Naive thymus-derived CD8-positive, alpha-beta T cell (primary cell): ENCODE data around the gene CPD. TPM values are rescaled to one million over a fixed set of nuclear protein-coding genes. Genes with fewer than 3 reads are reported as not detected.
"Not testable (repeated sequence)": the region's sequence is repeated elsewhere in the genome, so short reads cannot be mapped to it uniquely, and the experiment has no call there.

Experiments used
- ATAC-seq, 2 donors: fragments of 150-1000 bp; cut with Tn5 transposase in 1 of 2; sonication (Bioruptor Pico), chemical (Tn5 transposase) in 1 of 2; 1 replicate in 1 of 2; 2 replicates in 1 of 2; pipeline ENCODE4 v1.10.0; 2021; ENCODE audit warnings: mild to moderate bottlenecking in 2 of 2, moderate library complexity in 2 of 2
- POLR2A ChIA-PET: fragments of 350-600 bp; sonication (Branson Sonifier 250); formaldehyde crosslinking; loops from one replicate; lab custom pipeline; 2021; ENCODE audit warnings: antibody characterized with exemption; lab: Charles Lee
- DNase-seq, 10 donors: peaks; one replicate each; pipeline versions ENCODE4 v3.0.0 to v3.0.0-alpha.2; 2020 to 2022
- H3K27ac Mint-ChIP-seq, 10 donors: one replicate each; pipeline ENCODE4 v1.8.0; 2020 to 2022; ENCODE audit warnings: mild to moderate bottlenecking in 10 of 10, mixed read lengths in 10 of 10, moderate library complexity in 4 of 10, inconsistent platforms in 1 of 10
- H3K27me3 Mint-ChIP-seq, 5 donors: one replicate each; pipeline ENCODE4 v1.8.0; 2021 to 2022; ENCODE audit warnings: mixed read lengths in 5 of 5
- H3K36me3 Mint-ChIP-seq, 3 donors: one replicate each; pipeline ENCODE4 v1.8.0; 2020 to 2022; ENCODE audit warnings: mixed read lengths in 3 of 3, mild to moderate bottlenecking in 2 of 3, inconsistent platforms in 1 of 3
- H3K4me1 Mint-ChIP-seq, 4 donors: one replicate each; pipeline ENCODE4 v1.8.0; 2021 to 2022; ENCODE audit warnings: mixed read lengths in 4 of 4
- H3K4me3 Mint-ChIP-seq, 10 donors: one replicate each; pipeline ENCODE4 v1.8.0; 2020 to 2022; ENCODE audit warnings: mild to moderate bottlenecking in 10 of 10, mixed read lengths in 10 of 10, moderate library complexity in 6 of 10, inconsistent platforms in 1 of 10
- H3K9me3 Mint-ChIP-seq, 9 donors: one replicate each; pipeline ENCODE4 v1.8.0; 2020 to 2022; ENCODE audit warnings: mixed read lengths in 9 of 9, mild to moderate bottlenecking in 3 of 9, inconsistent platforms in 1 of 9, moderate library complexity in 1 of 9
- polyA plus RNA-seq, 3 donors: library from polyadenylated mRNA; unstranded; fragments of 300-500 nt; fragmentation: Illumina TruSeq; gene quantifications; one replicate each; pipeline ENCODE4 v1.2.3, GENCODE V29; 2021
- total RNA-seq, 8 experiments: library from RNA in 2 of 8; stranded (reverse) in 2 of 8; gene quantifications; one replicate each; pipeline ENCODE4 v1.2.3 and lab custom pipeline; 2021 to 2026

Gene CPD
- total and polyA plus RNA-seq, 5 experiments from 2014 or later: 7.6 to 27.7 (median 11.2) TPM

DNA sequence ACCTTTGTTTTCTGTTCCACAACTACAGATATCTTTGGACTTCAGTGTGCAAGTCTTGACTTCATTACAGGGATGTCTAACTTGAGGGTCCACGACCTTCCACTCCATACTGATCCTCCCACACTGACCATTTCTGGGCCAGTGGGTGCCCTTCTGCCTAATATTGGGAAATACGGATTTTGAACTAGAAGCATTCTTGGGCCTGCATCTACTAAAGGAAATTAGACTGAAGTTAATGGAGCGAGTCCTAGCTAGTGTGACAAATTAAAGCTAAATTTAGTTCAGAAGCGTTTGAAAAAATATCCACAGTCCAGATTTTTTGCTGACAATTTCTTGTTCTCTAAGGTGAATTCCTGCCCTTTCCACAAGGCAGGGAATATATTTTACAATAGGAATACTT, 34.9 kb upstream of the CPD start:
- no peak overlapping the region for H3K27ac Mint-ChIP-seq
- no peaks in the 10 kb centered on the region for H3K9me3 Mint-ChIP-seq
- H3K27me3 Mint-ChIP-seq: no peaks in the 10 kb centered on the region
- H3K4me1 Mint-ChIP-seq: peaks cover 1 to 8% (median 7%) of the 10 kb centered on the region in 4 donors
- no peak overlapping the region for H3K4me3 Mint-ChIP-seq
- POLR2A ChIA-PET: no interaction called here
- no peaks in the 10 kb centered on the region for H3K36me3 Mint-ChIP-seq
- no peak for DNase-seq
- no peak for ATAC-seq

DNA sequence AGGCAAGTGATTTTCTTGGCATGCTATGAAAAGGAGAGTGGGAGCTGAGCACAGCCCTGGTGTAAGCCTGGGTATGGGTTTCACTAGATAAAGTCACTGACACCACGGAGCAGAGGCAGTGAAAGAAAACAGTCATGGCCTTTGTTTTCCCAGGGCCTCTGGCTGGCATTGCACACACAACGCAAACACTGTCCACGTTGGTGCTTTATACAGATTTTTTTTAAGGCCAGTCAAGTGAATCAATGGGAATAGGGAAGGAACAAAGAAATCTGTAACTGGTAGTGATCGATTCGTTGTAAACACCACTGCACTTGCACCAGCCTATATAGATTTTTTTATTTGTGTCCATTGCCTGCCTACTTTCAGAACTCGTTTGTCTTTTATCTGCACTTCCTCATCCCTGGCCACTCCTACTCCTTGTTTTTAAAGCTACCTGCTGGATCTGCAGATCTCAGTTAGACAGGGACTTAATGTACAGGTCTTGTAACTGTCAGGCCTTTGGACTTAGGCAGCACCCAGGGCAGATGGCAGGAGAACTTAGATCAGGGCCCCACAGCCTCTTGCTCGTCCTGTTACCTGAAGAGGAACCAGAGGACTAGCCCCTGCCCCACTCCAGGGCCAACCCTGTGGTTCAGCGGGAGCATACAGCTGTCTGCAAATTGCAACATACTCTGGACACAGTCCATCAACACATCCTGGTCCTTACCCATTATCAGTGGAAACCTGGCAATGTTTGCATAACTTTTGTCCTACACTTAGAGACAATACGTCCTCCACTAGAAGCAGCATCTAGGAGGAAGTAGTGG, 34.2 kb upstream of the CPD start:
- Mint-ChIP-seq H3K36me3 (no peaks in the 10 kb centered on the region), H3K9me3 (no peaks in the 10 kb centered on the region), H3K4me3 (no peak overlapping the region), H3K4me1 (peaks cover 1 to 8% (median 7%) of the 10 kb centered on the region in 4 donors), H3K27ac (peak overlapping the region in 2 of 10 donors; percentile 51 to 56), H3K27me3 (peaks cover 0 to under 1% (median 0%) of the 10 kb centered on the region in 5 donors)
- no peak for DNase-seq
- no peak for ATAC-seq
- POLR2A ChIA-PET: no interaction called here

DNA sequence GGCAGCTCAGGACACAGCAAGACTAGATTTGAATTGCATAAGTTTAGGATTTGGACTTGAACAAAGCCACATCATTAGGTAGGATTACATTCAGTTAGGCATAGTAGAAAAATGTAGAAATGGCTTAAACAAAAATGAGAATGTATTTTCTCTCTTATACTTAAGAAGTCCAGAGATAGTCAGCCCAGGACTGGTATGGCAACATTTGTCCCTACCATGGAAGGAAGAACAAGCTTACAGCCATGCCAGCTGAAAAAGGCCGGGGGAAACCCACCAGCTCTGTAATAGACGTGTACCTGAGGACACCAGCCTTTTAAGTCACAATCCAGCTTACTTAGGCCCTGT, 33.7 kb upstream of the CPD start:
- H3K27ac Mint-ChIP-seq: peak overlapping the region in 1 of 10 donors; percentile 56
- H3K36me3 Mint-ChIP-seq: no peaks in the 10 kb centered on the region
- peaks cover 0 to 5% (median 3%) of the 10 kb centered on the region in 4 donors for H3K4me1 Mint-ChIP-seq
- peaks cover 0 to 2% (median 0%) of the 10 kb centered on the region in 5 donors for H3K27me3 Mint-ChIP-seq
- POLR2A ChIA-PET: interaction anchor here (0.9 kb wide), 1 partner anchor 34 kb away, joined by 3 read pairs; no protein-coding TSS in a partner anchor
- ATAC-seq (no peak), DNase-seq (no peak)
- H3K4me3 Mint-ChIP-seq: no peak overlapping the region
- H3K9me3 Mint-ChIP-seq: no peaks in the 10 kb centered on the region

DNA sequence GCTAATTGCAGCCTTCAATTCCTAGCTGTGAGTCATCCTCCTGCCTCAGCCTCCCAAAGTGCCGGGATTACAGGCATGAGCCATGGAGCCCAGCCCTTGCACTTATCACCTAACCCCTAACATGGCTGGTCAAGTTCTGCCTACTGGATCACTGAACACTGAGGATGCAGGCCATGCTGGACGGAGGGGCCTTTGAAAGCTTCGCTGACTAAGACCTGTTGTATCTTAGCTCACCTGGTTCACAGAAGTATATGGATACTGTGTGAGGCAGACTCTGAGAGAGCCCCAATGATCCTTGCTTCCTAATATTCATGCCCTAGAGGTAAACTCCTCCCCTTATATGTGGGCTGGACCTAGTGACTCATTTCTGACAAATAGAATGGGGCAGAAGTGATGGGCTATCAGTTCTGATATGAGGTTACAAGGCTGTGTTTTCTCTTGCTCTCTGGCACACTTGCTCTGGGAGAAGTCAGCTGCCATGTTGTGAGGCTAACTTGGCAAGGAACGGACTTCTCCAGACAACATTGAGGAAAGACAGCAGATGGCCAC, 33.1 kb upstream of the CPD start:
- no peaks in the 10 kb centered on the region for H3K9me3 Mint-ChIP-seq
- POLR2A ChIA-PET: interaction anchor here (0.9 kb wide), 1 partner anchor 34 kb away, joined by 3 read pairs; no protein-coding TSS in a partner anchor
- H3K4me3 Mint-ChIP-seq: no peak overlapping the region
- peaks cover 0 to 2% (median 0%) of the 10 kb centered on the region in 5 donors for H3K27me3 Mint-ChIP-seq
- H3K27ac Mint-ChIP-seq: no peak overlapping the region
- no peak for ATAC-seq
- DNase-seq: no peak
- H3K4me1 Mint-ChIP-seq: peaks cover 0 to 2% (median 0%) of the 10 kb centered on the region in 4 donors
- H3K36me3 Mint-ChIP-seq: no peaks in the 10 kb centered on the region

DNA sequence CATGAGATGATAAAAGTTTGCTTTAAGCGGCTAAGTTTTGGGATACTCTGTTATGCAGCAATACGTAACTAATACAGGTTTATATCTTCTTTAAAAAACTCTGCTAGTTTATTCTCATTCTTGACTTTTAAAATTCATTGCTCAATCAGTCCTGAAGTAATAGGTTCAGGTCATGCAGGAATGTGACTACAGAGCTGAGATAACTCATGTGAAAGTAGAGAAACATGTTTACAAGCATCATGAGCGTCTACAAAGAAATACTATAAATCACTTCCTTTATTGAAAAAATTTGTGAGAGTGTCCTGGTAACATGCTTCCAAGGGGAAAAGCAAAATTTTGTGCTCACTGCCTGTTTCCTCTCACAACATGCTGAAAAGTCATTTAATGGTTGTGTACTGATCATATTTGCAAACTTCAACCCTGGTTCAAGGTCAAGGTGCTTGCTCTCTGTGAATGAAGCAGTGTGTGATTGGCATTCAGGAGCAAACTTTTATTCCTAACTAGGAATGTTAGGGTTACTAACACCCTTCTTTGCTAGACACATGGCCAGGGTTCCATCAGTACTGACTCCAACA, 32.4 kb upstream of the CPD start:
- H3K27me3 Mint-ChIP-seq: peaks cover 0 to 2% (median 0%) of the 10 kb centered on the region in 5 donors
- ATAC-seq (no peak), DNase-seq (no peak)
- no peak overlapping the region for H3K4me3 Mint-ChIP-seq
- POLR2A ChIA-PET: no interaction called here
- H3K36me3 Mint-ChIP-seq: no peaks in the 10 kb centered on the region
- peaks cover 0 to 3% (median 0%) of the 10 kb centered on the region in 4 donors for H3K4me1 Mint-ChIP-seq
- H3K9me3 Mint-ChIP-seq: no peaks in the 10 kb centered on the region
- no peak overlapping the region for H3K27ac Mint-ChIP-seq

DNA sequence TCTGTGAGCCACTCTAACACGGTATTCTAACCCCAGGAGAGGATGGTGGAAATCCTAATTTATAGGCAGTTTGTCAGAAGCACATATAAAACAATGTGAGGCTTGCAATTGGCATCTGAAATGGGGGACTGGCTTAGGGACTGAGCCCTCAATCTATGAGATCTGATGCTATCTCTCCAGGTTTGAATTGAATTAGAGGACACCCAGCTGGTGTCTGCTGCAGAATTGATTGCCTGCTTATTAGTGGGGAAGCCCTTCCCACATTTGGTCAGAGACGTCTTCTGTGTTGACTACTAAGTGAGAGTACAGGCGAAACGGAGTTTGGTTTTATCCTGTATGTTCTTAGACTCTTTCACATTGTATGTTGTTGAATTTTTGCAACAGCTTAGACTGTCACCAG, 31.2 kb upstream of the CPD start:
- Mint-ChIP-seq H3K4me1 (peaks cover 0 to 4% (median 0%) of the 10 kb centered on the region in 4 donors), H3K9me3 (no peaks in the 10 kb centered on the region), H3K27me3 (peaks cover 0 to 2% (median 0%) of the 10 kb centered on the region in 5 donors), H3K27ac (no peak overlapping the region), H3K36me3 (no peaks in the 10 kb centered on the region), H3K4me3 (no peak overlapping the region)
- ATAC-seq (no peak), DNase-seq (no peak)
- POLR2A ChIA-PET: interaction anchor here (0.6 kb wide), 1 partner anchor 1976 kb away, joined by 3 read pairs; the partner anchor contains the start of gene SARM1

DNA sequence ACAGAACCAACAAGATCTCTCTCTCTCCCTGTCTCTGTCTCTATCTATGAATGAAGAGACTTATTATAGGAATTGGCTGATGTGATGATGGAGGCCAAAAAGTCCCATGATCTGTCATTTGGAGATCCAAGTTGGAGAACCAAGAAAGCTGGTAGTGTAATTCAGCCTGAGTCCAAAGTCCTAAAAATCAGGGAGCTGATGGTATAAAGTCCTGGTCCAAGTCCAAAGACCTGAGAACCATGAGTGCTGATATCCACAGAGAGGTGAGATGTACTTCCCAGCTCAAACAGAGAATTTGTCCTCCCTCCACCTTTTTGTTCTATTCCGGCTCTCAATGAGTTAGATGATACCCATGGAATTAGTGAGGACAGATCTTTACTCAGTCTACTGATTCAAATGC, 29.5 kb upstream of the CPD start:
- no peak overlapping the region for H3K27ac Mint-ChIP-seq
- POLR2A ChIA-PET: interaction anchor here (0.6 kb wide), 1 partner anchor 1604 kb away, joined by 4 read pairs; no protein-coding TSS in a partner anchor
- H3K4me3 Mint-ChIP-seq: no peak overlapping the region
- no peak for DNase-seq
- no peaks in the 10 kb centered on the region for H3K9me3 Mint-ChIP-seq
- peaks cover 0 to 4% (median 0%) of the 10 kb centered on the region in 4 donors for H3K4me1 Mint-ChIP-seq
- no peaks in the 10 kb centered on the region for H3K36me3 Mint-ChIP-seq
- no peak for ATAC-seq
- peaks cover 0 to 2% (median 0%) of the 10 kb centered on the region in 5 donors for H3K27me3 Mint-ChIP-seq

DNA sequence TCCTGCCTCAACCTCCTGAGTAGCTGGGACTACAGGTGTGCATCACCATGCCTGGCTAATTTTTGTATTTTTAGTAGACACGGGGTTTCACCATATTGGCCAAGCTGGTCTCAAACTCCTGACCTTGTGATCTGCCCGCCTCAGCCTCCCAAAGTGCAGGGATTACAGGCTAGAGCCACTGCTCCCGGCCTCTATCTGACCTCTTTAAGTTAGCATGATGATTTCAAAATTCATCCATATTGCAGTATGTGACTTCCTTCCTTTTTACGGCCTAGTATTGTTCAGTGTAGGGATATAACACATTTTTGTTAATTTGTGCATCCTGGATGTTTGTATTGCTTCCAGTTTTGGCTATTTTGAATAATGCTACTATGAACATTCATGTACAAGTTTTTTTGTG, 27.5 kb upstream of the CPD start:
- ATAC-seq, H3K4me3 Mint-ChIP-seq, H3K27ac Mint-ChIP-seq, POLR2A ChIA-PET, DNase-seq, H3K9me3 Mint-ChIP-seq, H3K4me1 Mint-ChIP-seq, H3K36me3 Mint-ChIP-seq, H3K27me3 Mint-ChIP-seq: not testable (repeated sequence)

DNA sequence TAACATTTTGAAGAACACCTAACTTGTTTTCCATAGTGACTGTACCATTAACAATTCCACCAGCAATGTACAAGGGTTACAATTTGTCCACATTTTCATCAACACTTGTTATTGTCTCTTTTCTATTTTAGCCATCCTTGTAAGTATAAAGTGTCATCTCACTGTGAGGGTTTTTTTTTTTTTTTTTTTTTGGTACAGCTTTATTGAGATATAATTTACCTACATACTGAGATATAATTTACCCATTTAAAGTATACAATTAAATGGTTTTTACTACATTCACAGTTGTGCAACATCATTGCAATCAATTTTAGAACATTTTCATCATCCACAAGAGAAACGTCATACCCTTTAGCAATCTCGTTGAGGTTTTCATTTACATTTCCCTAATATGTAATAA, 27.0 kb upstream of the CPD start:
- Mint-ChIP-seq H3K27me3 (peaks cover 0 to 5% (median 2%) of the 10 kb centered on the region in 5 donors), H3K4me1 (peaks cover 0 to 4% (median 1%) of the 10 kb centered on the region in 4 donors), H3K9me3 (no peaks in the 10 kb centered on the region), H3K36me3 (no peaks in the 10 kb centered on the region), H3K27ac (no peak overlapping the region), H3K4me3 (no peak overlapping the region)
- DNase-seq (no peak), ATAC-seq (no peak)
- POLR2A ChIA-PET: no interaction called here

DNA sequence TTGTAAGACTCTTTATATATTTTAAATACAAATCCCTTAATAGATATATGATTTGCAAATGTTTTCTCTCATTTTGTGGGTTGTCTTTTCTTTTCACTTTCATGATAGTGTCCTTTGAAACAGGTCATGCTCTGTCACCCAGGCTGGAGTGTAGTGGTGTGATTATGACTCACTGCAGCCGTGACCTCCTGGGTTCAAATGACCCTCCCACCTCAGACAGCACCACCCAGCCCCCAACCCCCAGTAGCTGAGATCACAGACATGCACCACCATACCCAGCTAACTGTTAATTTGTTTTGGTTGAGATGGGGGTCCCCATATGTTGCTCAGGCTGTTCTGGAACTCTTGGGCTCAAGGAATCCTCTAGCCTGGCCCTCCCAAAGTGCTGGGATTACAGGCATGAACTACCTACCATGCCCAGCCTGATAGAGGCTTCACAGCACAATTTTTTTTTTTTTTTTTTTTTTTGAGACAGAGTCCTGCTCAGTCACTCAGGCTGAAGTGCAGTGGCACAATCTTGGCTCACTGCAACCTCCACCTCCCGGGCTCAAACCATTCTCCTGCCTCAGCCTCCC, 26.4 kb upstream of the CPD start:
- DNase-seq (no peak), ATAC-seq (no peak)
- Mint-ChIP-seq H3K4me3 (no peak overlapping the region), H3K27me3 (peaks cover 0 to 5% (median 2%) of the 10 kb centered on the region in 5 donors), H3K4me1 (peaks cover 0 to 4% (median 1%) of the 10 kb centered on the region in 4 donors), H3K36me3 (no peaks in the 10 kb centered on the region), H3K27ac (no peak overlapping the region), H3K9me3 (no peaks in the 10 kb centered on the region)
- POLR2A ChIA-PET: interaction anchor here (0.7 kb wide), 1 partner anchor 25 kb away, joined by 3 read pairs; no protein-coding TSS in a partner anchor

DNA sequence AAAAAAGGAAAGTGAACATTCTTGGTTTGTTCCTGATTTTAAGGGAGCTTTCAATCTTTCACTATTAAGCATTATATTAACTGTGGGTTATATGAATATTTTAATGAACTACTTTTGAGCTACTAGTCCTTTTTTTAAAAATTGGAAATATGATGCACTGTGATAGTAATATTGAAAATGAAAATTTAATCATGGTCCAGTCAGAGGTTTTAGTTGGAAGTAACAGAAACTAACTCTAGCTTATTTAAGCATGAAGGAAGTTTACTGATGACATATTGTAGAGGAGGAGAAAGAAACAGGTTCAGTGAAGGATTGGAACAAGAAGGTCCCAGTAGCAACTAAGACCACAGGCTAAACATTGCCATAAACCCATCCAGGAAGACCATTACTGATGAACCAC, 24.0 kb upstream of the CPD start:
- Mint-ChIP-seq H3K27ac (no peak overlapping the region), H3K36me3 (no peaks in the 10 kb centered on the region), H3K4me3 (no peak overlapping the region), H3K27me3 (peaks cover 0 to 5% (median 0%) of the 10 kb centered on the region in 5 donors), H3K9me3 (no peaks in the 10 kb centered on the region), H3K4me1 (peaks cover 0 to 4% (median 1%) of the 10 kb centered on the region in 4 donors)
- ATAC-seq (no peak), DNase-seq (no peak)
- POLR2A ChIA-PET: no interaction called here

DNA sequence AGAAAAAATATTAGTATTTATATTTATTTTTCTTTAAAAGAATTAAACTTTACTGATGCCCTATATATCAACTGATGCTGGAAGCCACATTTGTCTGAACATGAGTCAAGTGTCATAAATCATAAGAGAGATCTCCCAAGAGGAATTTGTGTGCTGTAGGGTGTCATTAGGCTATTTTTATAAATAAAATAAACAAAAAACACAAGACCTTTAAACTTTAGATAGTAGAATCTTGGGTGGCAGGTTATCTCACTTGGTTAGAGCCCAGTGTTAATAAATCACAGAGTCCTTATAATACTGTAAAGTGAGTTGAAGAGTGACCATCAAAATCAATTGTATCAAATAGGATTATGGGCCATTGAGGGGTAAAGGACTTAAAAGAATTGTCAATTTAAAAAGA, 21.3 kb upstream of the CPD start:
- DNase-seq: no peak
- Mint-ChIP-seq H3K27me3 (peaks cover 0 to 5% (median 0%) of the 10 kb centered on the region in 5 donors), H3K9me3 (peaks cover 0 to 5% (median 0%) of the 10 kb centered on the region in 9 donors), H3K36me3 (peaks cover 0 to 4% (median 0%) of the 10 kb centered on the region in 3 donors), H3K4me1 (peaks cover 1 to 4% (median 2%) of the 10 kb centered on the region in 4 donors), H3K4me3 (no peak overlapping the region), H3K27ac (no peak overlapping the region)
- ATAC-seq: no peak
- POLR2A ChIA-PET: no interaction called here
